HFFc6 (cell line): ENCODE data around the gene CD244. TPM values are rescaled to one million over a fixed set of nuclear protein-coding genes. Genes with fewer than 3 reads are reported as not detected.
"Not testable (repeated sequence)": the region's sequence is repeated elsewhere in the genome, so short reads cannot be mapped to it uniquely, and the experiment has no call there.

Experiments
- DNase-seq: peaks from one replicate; pipeline ENCODE4 v3.0.0-alpha.2; 2018
- H3K27ac Mint-ChIP-seq: 2 replicates; pipeline ENCODE4 v1.8.0; 2020; ENCODE audit warnings: mild to moderate bottlenecking, mixed read lengths
- H3K27me3 Mint-ChIP-seq: 2 replicates; pipeline ENCODE4 v1.8.0; 2021; ENCODE audit warnings: mild to moderate bottlenecking, moderate library complexity, mixed read lengths; ENCODE audit not compliant: insufficient read depth
- H3K36me3 Mint-ChIP-seq: 2 replicates; pipeline ENCODE4 v1.8.0; 2021; ENCODE audit warnings: low read depth, mixed read lengths
- H3K4me1 Mint-ChIP-seq: 2 replicates; pipeline ENCODE4 v1.8.0; 2020; ENCODE audit warnings: low read depth, mixed read lengths
- H3K4me3 Mint-ChIP-seq: 2 replicates; pipeline ENCODE4 v1.8.0; 2020; ENCODE audit warnings: mild to moderate bottlenecking, moderate library complexity, mixed read lengths
- H3K9me3 Mint-ChIP-seq: 2 replicates; pipeline ENCODE4 v1.8.0; 2020; ENCODE audit warnings: mild to moderate bottlenecking, mixed read lengths
- total RNA-seq, 6 experiments: library from RNA; stranded (reverse); fragmentation: NEBNext Ultra II Directional; extraction: Animal tissue kit (Norgen Biotek cat#: 25700); gene quantifications; 2 replicates in 1 of 6; 3 replicates in 5 of 6; pipeline ENCODE4 v1.2.3, GENCODE V29; 2021
- TF ChIP-seq, protein P1 (sequence below): fragments of 200-600 bp; sonication (generic); IDR thresholded peaks from 2 replicates; pipeline ENCODE4 v1.5.0; 2021; ENCODE audit warnings: antibody characterized with exemption, mild to moderate bottlenecking

The CD244 gene
- total RNA-seq, 6 experiments from 2014 or later: not detected

DNA sequence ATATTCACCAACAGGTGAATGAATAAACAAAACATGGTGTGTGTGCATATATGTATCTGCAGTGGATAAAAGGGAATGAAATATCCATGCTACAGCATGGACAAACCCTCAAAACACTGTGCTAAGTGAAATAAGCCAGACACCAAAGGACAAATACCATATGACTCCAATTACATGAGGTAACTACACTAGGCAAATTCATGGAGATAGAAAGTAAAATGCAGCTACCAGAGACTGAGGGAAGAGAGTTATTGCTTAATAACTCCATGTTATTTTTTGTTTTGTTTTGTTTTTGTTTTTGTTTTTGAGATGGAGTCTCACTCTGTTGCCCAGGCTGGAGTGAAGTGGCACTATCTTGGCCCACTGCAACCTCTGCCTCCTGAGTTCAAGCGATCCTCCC, 19.9 kb upstream of the CD244 start:
- peaks cover 6% of the 10 kb centered on the region for H3K27me3 Mint-ChIP-seq
- no peaks in the 10 kb centered on the region for H3K36me3 Mint-ChIP-seq
- no peak overlapping the region for H3K4me3 Mint-ChIP-seq
- no peak for DNase-seq
- no peaks in the 10 kb centered on the region for H3K4me1 Mint-ChIP-seq
- no peak overlapping the region for H3K27ac Mint-ChIP-seq
- TF ChIP-seq, protein P1, sequence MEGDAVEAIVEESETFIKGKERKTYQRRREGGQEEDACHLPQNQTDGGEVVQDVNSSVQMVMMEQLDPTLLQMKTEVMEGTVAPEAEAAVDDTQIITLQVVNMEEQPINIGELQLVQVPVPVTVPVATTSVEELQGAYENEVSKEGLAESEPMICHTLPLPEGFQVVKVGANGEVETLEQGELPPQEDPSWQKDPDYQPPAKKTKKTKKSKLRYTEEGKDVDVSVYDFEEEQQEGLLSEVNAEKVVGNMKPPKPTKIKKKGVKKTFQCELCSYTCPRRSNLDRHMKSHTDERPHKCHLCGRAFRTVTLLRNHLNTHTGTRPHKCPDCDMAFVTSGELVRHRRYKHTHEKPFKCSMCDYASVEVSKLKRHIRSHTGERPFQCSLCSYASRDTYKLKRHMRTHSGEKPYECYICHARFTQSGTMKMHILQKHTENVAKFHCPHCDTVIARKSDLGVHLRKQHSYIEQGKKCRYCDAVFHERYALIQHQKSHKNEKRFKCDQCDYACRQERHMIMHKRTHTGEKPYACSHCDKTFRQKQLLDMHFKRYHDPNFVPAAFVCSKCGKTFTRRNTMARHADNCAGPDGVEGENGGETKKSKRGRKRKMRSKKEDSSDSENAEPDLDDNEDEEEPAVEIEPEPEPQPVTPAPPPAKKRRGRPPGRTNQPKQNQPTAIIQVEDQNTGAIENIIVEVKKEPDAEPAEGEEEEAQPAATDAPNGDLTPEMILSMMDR: no peak
- no peaks in the 10 kb centered on the region for H3K9me3 Mint-ChIP-seq

- H3K27ac Mint-ChIP-seq, H3K36me3 Mint-ChIP-seq, H3K9me3 Mint-ChIP-seq, DNase-seq, H3K4me3 Mint-ChIP-seq, H3K4me1 Mint-ChIP-seq, H3K27me3 Mint-ChIP-seq: not testable (repeated sequence)
Measured at GRCh38 chr1:160881264-160881663, 18.6 kb upstream of the CD244 start.

DNA sequence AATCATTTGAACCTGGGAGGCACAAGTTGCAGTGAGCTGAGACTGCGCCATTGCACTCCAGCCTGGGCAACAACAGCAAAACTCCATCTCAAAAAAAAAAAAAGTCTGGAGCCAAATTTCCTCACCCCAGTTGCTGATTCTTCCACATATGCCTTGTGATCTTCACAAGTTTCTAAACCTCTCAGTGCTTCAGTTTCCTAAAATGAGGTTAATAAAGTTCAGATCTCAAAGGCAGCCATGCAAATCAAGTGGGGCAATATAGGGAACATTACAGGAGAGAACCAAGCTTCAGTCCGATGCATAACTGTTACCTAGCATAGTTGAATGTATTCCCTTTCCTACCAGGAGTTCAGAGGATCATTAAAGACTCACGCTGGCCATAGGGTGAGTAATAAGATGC, 17.5 kb upstream of the CD244 start:
- DNase-seq: no peak
- Mint-ChIP-seq H3K36me3 (no peaks in the 10 kb centered on the region), H3K4me3 (no peak overlapping the region), H3K9me3 (no peaks in the 10 kb centered on the region), H3K27ac (no peak overlapping the region), H3K27me3 (peaks cover 8% of the 10 kb centered on the region), H3K4me1 (no peaks in the 10 kb centered on the region)
- TF ChIP-seq, protein P1: no peak

GRCh38 chr1:160879056-160879455, 16.4 kb upstream of the CD244 start:
- Mint-ChIP-seq H3K4me1 (no peaks in the 10 kb centered on the region), H3K27ac (no peak overlapping the region), H3K9me3 (no peaks in the 10 kb centered on the region), H3K4me3 (no peak overlapping the region), H3K36me3 (no peaks in the 10 kb centered on the region), H3K27me3 (peaks cover 8% of the 10 kb centered on the region)
- DNase-seq: no peak
- TF ChIP-seq, protein P1: no peak

GRCh38 chr1:160877221-160877620, 14.5 kb upstream of the CD244 start:
- Mint-ChIP-seq H3K9me3 (no peaks in the 10 kb centered on the region), H3K27ac (no peak overlapping the region), H3K4me1 (no peaks in the 10 kb centered on the region), H3K36me3 (no peaks in the 10 kb centered on the region), H3K4me3 (no peak overlapping the region), H3K27me3 (peaks cover 8% of the 10 kb centered on the region)
- TF ChIP-seq, protein P1: no peak
- DNase-seq: no peak

DNA sequence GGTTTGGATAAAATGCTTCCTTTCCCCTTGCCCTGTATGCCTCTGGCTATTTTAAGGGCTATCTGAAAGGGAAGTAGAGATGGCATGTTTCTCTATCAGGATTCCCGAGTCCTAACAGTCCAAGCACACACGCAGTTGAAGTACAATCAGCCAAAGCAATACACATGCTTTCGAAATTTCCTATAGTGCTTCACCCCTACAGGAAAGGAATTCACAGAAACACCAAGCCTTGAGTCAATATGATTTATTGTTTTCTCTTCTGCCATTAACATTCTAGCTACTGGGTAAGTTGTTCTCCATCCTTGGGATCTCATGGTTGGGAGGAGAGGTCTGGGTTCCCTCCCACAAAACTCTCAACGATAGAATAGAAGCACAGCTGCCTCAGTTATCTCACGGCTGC, 13.6 kb upstream of the CD244 start:
- TF ChIP-seq, protein P1: no peak
- Mint-ChIP-seq H3K9me3 (no peaks in the 10 kb centered on the region), H3K4me3 (no peak overlapping the region), H3K36me3 (no peaks in the 10 kb centered on the region), H3K27me3 (peaks cover 6% of the 10 kb centered on the region), H3K27ac (no peak overlapping the region), H3K4me1 (no peaks in the 10 kb centered on the region)
- DNase-seq: no peak

GRCh38 chr1:160875591-160875990, 12.9 kb upstream of the CD244 start:
- H3K4me1 Mint-ChIP-seq, DNase-seq, H3K27me3 Mint-ChIP-seq, H3K9me3 Mint-ChIP-seq, H3K4me3 Mint-ChIP-seq, H3K27ac Mint-ChIP-seq, H3K36me3 Mint-ChIP-seq: not testable (repeated sequence)
